Activated T-helper 1 cell treated with Interleukin-2 at 50 U/mL for 16 hours (primary cell): Measurements from ENCODE around the gene CHRNA9.

Experiments used
- DNase-seq: peaks from one replicate; pipeline ENCODE4 v3.0.0-alpha.2; 2020; ENCODE audit warnings: low read depth

Gene CHRNA9

DNA sequence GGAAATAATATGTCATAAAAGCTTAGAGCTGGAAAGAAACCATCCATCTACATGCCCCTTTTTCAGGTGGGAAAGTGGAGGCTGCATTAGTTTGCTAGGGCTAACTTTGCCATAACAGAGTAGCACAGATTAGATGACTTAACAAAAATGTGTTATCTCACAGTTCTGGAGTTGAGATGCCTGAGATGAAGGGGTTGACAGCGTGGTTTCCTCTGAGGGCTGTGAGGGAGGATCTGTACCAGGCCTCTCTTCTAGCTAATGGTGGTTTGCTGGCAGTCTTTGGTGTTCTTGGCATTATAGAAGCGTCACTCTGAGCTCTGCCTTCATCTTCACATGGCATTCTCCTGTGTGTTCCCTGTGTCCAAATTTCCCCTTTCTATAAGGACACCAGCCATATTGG lies 2.4 kb downstream of the CHRNA9 start:
- DNase-seq, result no peak

DNA sequence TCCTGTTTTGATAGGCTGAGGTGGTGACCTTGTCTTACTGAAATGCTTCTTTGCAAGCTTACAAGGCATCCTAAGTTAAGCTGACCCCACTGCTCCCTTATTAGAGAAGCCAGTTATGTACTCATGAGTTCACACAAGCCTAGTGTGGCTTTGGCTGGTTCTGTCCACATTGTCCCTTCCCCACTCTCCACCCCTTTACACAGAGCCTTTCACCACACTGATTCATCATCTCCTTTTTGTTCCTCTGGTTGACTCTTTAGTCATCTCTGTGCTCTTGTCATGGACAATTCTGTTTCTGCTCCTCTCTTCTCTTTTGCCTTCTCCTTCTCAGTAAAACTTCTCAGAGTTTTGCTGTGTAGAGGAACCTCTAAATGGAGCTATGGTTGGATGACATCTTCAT lies 4.9 kb downstream of the CHRNA9 start:
- DNase-seq, result no peak

DNA sequence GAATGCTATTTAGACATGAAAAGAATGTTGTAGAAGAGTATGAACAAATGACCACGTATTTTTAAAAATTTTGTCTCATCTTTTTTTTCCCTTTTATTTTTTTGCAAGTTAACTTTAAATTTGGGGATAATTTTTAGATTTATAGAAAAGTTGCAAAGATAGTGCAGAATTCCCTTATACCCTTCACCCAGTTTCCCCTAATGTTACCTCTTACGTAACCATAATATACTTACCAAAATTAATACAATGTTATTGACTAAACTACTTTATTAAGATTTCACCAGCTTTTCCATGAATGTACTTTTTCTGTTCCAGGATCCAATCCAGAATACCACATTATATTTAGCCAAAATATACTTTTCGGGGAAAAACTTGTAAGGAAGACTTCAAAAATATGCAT lies 12.3 kb downstream of the CHRNA9 start:
- DNase-seq, result no peak

DNA sequence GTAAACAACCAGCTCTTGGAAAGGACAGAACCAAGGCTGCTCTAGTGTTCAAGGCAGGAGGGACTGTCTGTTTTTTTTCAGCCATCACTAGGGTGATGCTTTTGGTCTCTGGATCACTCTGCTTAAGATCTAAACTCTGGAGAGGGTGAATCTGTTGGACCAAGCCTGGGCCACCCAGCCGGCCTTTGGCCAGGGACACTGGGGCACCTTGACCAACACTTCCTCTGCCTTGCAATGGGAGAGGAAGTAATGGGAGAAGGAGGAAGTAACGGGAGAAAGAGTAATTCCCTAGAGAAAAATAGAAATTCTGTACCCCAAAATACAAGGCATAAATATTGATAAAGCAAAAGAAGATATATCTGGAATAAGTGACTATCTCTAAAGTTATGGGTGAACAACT lies 12.9 kb downstream of the CHRNA9 start:
- DNase-seq, result no peak

DNA sequence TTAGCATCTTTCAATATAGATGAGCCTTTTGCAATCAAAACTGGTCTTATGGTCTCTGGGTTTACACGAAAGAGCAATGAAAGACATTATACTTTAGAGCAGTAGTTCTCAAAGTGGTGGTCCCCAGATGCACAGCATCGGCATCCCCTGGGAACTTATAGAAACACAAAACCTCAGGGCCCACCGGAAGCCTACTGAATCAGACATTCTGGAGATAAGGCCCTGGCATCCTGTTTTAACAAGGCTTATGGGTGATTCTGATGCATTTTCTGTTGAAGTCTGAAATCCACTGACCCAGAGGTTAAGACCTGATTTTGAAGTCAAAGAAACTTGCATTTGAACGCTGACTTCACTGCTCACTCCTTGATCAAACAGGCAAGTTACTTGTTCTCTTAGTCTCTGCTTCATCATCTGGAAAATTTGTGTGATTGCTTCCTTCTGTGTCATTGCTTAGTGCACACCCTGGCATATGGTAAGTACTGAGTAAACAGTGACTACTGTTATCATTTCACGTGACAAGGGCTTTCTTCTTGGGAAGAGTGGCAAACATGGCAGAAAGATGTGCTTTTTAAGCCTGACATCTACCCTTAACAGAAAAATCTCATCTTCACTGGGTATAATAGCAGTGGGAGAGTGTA lies 14.5 kb downstream of the CHRNA9 start:
- no peak for DNase-seq

DNA sequence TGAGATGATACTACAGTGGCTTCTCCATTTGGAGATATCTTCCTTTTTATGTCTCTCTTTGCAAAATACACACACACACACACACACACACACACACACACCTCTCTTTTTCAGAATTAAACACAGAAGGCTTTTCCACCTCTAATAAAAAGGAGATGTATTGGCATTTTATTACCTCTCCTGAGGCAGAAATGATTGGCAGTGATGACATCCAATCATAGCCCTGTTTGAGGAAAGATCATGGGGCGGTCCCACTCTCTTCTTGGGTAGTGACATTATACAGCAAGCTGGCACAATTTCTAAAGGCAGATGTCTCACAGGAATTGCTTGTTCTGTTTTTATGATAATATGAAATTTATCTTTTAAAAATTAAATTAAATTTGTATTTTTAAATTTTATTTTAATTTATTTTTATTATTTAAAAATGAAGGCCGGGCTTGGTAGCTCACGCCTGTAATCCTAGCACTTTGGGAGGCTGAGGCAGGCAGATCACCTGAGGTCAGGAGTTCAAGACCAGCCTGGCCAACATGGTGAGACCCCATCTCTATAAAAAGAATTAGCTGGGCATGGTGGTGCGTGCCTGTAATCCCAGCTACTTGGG lies 15.6 kb downstream of the CHRNA9 start:
- no peak for DNase-seq

DNA sequence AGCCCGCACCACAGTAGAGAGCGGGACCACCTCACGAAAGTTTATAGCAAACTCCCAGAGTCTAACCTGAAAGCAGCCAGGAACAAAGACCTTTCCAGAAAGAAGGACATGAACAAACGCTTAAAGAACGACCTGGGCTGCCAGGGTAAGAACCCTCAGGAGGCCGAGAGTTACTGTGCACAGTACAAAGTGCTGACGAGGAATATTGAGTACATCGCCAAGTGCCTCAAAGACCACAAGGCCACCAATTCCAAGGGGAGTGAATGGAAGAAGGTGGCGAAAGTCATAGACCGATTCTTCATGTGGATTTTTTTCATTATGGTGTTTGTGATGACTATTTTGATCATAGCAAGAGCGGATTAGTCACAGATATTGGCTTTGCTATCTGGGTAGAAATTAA lies 19.0 kb downstream of the CHRNA9 start:
- DNase-seq, result no peak

DNA sequence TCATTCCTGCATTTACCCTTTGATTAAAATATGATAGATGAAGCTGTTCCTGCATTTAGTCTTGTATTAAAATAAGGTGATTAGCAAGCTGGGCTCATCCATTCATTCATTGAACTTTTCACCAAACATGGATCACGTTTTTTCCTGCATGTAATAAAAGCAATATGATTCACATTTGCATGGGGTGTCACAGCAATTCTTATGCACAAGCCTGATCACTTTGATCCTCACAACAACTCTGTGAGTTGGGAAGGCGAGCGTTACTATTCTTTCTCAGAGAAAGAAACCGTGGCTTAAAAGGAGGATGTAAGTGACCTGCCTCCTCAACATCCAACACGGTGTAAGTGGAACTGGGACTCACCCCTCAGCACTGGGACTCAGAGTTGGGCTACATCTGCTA lies 20.0 kb downstream of the CHRNA9 start:
- DNase-seq, result no peak

DNA sequence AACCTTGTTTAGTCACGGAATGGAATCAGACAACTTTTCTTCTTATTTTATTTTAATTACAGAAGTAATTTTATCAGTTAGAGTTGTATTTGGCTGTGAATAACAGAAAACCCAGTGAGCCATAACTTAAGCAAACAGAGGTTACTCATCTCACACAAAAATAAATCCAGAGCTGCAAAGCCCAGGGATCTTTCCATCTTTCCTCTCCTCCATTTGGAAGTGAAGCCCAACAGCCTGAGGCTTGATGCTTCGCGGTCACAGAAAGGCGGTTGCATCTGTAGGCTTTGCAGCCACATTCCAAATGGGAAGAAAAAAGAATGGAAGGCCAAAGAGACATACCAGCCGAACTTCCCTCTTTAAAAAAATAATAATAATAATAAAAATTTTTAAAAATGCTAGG lies 22.6 kb downstream of the CHRNA9 start:
- no peak for DNase-seq

DNA sequence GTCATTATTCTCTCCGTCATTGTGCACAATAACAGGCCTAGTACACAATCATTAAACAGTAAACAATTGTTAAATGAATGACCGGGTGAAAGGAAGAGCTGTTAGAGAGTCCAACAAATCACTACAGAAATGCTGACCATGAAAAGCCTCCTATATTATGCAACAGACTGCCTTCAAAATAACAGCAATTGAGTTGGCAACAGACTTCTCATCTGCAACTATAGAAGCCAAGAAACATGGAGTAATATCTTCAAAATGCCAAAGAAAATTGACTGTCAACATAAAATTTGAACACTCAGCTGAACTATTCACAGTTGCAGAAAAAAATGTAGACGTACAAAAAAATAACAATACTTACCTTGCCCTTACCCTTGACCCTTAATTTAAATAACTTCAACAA lies 26.2 kb downstream of the CHRNA9 start:
- no peak for DNase-seq

DNA sequence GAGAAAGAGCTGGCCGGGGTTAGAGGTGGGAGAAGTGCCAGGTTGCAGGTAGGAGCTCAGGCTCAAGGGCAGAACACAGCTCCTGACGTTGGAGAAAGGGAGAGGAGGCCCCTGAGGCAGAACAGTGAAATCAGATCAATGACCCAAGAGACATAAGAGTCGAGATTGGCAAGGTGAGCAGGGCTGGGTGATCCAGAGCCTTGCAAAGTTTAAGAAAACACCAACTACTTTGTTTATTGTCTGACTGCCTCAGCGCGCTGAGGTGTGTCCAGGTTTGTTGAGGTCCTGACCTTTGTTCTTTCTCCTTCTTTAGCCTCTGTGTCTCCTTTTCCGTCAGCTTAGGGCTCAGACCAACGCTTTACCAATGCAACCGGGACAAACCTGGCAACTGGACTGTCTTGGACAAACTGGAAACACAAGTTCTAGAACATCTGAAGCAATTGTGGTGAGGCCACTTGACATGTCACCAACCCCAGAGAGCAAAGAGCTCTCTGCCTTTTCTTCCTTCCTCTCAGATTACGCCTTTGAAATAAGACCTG lies 28.3 kb downstream of the CHRNA9 start:
- DNase-seq, result no peak

DNA sequence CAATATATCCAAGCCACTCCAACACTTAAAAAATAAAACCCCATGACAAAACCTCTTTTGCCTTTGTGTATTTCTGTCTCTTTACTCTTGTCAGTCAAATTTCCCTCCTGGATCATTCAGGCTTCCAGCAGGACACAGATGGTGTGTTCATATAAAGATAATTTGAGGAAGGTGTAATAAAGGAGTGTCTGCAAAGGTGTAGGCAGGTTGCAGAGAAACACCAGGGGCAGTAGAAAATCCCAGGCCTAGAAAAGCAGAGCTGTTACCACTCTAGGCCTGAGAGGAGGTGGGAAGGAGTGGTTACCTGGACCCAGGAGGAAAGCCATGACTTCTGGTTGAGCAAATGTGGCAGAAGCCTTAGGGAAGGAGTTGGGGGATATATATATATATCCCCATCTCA lies 28.8 kb downstream of the CHRNA9 start:
- DNase-seq, result no peak

DNA sequence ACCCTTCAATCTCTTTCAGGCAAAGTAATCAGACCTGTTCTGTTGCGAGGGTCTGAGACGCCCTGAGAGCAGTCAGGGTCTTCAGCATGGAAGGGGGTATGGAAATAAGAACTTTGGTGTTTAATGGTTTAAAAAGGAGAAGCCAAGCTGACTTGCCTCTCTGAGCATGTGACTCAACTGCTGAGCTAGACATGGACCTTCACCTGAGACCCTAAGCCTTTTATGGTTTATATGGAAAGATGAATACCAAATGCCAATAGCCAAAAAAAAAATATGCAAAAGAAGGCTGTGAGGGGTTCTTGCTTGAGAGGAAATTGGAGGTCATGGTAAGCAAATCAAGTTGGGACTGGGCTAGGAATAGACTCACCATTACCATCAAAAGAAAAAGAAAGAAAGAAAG lies 30.6 kb downstream of the CHRNA9 start:
- no peak for DNase-seq

DNA sequence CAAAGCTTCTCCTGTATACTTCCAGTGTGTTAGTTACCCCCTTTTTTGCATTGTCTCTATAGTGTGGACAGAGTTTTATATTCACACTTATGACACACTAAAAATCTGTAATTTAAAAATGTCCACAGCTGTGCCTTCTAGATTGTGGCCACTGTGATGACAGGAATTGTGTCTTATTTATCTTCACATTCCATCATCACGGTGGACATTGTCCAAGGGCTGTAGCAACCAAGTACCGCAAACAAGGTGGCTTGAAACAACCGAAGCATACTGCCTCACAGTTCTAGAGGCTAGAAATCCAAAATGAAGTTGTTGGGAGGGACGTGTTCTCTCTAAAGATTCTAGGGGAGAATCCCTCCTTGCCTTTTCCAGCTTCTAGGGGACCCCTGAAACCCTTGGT lies 32.3 kb downstream of the CHRNA9 start:
- DNase-seq, result no peak

DNA sequence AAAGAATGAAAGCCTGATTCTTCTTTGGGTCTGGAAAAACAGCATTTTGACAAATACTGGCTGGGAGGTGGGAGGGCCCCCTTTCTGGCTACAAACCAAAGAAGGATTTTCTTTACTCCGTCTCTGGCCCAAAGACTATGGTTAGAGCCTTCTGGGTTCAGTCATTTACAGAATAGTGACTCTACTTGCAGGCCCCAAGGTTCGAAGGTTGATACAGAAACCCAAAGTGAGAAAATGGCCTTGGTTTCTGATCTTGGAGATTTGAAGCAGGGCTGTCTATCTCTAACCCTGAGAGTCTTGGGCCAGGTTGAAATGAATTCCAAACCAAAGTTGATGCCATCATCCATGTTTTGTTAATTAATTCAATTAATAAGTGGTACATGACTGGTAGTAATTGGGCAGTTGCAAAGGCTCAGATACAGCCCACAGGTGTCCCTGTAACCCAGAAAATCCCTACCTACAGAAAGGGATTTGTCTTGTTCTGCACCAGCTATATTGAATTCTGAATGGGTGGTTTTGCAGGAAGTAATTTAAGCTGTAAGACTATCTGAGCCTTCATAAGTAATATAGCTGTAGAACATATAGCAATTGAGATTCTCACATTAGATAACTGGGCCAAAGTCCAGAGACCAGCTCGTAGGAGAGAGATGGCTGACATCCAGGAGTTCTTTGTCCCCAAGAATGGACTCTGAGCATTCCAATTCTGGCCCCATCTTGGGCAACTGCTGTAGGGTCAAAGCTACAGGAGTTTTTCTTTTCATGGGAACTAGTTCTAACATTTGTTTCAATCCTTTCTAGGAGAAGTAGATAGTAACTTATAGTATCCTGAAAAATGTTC lies 34.5 kb downstream of the CHRNA9 start:
- no peak for DNase-seq

DNA sequence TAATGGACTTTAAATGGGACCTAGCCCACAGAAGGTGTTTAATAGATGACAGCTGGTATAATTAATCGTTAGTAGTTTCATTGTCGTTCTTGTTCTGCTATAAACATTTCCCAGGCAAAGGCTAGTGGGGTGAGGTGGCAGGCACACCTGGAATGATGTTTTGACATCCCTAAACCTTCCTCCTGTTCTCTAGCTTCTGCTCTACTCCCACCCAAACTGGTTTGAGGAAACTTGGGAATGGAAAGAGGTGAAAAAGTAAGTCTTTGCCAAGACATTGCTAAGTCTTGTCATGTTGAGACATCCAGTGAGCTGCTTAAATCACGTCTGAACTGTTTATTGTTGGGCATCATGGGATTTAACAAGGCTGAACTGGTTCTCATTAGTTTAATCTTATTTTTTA lies 37.5 kb downstream of the CHRNA9 start:
- DNase-seq, result no peak

DNA sequence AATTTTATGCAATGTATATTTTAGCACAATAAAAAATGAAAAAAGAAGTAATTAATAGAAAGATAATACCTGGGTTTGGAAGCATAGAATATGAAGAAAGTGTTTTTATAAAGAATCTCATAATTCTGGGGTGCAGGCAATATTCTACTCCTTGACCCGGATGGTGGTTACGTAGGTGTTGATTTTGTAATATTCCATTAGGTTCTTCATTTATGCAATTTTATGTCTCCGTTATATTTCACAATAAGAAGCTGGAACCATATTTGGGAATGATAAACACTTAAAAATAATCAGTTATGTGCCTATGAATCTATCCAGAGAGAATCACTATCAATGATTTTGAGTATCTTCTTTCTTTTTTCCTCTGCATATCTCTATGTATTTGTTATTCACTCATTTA lies 38.5 kb downstream of the CHRNA9 start:
- DNase-seq, result no peak

DNA sequence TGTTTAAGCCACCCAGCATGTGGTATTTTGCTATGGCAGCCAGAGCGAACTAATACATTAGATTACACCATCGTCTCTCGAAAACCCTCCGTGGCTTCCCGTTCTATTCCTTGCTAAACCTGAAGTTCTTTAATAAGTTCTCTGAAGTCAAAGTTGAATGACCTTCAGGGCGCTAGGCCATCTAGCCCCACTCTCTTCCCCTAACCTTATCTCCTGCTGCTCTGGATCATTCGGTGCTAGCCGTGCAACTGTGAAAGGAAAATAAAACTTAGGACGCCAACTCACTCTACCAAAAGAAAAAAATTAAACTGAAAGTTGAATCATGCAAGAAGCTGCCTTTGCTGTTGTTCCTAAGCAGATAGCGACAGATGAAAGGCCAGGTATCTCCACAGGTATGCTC lies 40.0 kb downstream of the CHRNA9 start:
- no peak for DNase-seq

DNA sequence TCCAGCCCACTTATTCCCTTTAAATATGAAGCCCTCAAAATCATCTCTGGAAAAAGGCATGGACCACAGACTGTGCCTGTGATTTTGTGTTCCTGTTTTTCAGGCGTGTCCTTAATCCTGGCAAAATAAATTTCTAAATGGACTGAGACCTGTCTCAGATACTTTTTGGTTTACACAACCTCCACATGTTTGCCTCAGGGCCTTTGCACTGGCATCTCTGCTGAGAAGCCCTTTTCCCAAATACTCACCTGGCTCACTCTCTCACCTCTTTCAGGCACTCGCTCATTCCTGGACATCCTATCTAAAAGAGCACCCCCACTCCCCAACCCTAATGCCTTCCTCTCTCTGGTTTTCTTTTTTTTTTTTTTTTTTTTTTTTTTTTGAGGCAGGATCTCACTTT lies 40.5 kb downstream of the CHRNA9 start:
- no peak for DNase-seq

DNA sequence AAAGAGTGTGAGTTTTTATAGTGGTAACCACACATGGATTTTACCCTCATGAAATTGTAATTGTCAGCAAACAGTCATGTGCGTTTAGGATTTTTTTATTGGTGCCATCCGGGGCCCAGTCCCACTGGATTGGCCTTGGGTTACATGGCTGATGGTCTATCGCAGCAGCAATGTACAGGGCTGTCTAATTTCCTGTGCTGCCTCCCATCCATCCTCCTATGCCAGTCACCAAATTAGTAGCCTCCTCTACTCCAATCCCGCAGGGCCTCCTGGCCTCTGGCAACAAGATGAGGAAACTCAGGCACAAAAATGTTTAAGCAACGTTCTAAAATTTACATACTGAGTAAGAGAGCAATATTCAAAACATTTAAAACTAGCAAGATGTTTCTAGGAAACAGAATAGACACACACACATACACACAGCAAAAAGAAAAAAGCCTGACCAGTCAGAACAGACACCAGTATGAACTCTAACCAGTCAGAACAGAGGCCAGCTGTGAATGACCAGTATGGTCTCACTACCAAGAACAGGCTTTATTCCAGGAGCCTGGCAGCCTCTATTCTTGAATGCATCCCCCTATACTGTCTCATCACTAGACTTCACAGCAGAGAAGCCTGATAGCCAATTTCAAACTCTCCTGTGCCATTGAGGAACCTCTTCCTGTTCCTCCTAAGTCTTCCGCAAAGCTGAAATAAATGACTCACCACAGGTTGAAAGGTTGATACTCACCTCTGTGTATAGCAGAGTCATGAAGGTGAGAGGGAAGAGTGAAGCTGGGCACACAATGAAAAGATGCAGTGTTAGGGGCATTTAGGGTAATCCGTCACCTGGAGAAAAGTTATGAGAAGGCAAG lies 42.6 kb downstream of the CHRNA9 start:
- no peak for DNase-seq

DNA sequence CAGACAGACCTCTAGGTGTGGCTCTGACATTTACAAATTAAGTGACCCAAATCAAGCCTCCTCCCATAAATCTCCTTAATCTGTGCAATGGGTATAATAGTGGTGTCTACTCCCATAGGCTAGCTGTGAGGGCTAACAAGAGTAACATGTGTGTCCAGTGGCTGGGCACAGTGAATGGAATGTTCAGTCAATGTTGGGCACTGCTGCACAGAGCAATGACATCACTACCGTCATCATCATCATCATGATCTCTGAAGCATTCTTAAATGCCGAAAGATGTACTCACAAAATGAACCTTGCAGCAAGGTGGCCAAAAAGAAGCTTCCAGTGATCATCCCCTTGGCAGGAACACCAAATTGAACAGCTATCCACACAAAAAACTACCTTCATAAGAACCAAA lies 43.5 kb downstream of the CHRNA9 start:
- DNase-seq, result no peak

DNA sequence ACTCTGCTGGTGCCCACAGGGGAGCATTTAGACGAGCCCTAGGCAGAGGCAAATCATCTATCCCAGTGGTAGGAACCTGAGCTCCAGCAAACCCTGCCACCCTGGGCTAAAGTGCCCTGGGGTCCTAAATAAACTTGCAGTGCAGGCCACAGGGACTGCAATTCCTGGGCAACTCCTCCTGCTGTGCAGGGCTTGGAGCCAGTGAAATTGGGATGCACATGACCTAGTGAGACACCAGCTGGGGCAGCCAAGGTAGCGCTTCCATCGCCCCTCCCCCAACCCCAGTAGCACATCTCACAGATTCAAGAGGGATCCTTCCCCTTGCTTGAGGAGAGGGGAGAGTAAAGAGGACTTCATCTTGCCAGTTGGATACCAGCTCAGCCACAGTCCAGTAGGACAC lies 44.1 kb downstream of the CHRNA9 start:
- DNase-seq, result no peak
